Right cardiac atrium (tissue), 5 donors: ENCODE measurements around the gene PRDM11. TPM values are rescaled to one million over a fixed set of nuclear protein-coding genes. Genes with fewer than 3 reads are reported as not detected.
A peak's percentile ranks its signal among the peaks of the same experiment; 100 is the strongest.

Source experiments
- ATAC-seq, 2 donors: fragments of 200-7000 bp; cut with Tn5 transposase; one replicate each; pipeline versions ENCODE4 v1.8.0 to v1.9.1; 2020; ENCODE audit warnings: moderate library complexity in 2 of 2, mild to moderate bottlenecking in 1 of 2
- DNase-seq, 3 donors: peaks; one replicate each; pipeline ENCODE4 v3.0.0-alpha.2; 2020
- H3K27ac ChIP-seq: one replicate; pipeline ENCODE4 v1.5.1; 2013; ENCODE audit warnings: mild to moderate bottlenecking, low read length, control low read depth, moderate library complexity
- H3K27me3 ChIP-seq: one replicate; pipeline ENCODE4 v1.6.1; 2013; ENCODE audit not compliant: control insufficient read depth, insufficient read depth
- H3K4me1 ChIP-seq: one replicate; pipeline ENCODE4 v1.6.1; 2013; ENCODE audit warnings: low read length; ENCODE audit not compliant: control insufficient read depth, insufficient read depth
- H3K4me3 ChIP-seq: one replicate; pipeline ENCODE4 v1.5.1; 2013; ENCODE audit warnings: low read length, control low read depth
- H3K9me3 ChIP-seq: one replicate; pipeline ENCODE4 v1.6.1; 2013; ENCODE audit warnings: low read length; ENCODE audit not compliant: control insufficient read depth
- WGBS: extraction: QIAGEN DNeasy Blood & Tissue Kit; methylation state at CpG from one replicate; pipeline ENCODE4 v1.1.7; 2013; 5-methylcytosine and 5-hydroxymethylcytosine counted together
- intact Hi-C, 4 donors: fragments of 100-400 bp; cut with DNase I; formaldehyde crosslinking; loops; one replicate each; pipeline versions ENCODE4 v1.11.0 to v1.14.0; 2022 to 2023
- polyA plus RNA-seq: library from polyadenylated mRNA; stranded (reverse); fragments of 200-250 nt; gene quantifications from one replicate; pipeline ENCODE4 v1.2.3, GENCODE V29; 2013
- total RNA-seq, 4 donors: library from RNA; stranded (reverse); fragmentation: NEBNext Ultra II Directional; extraction: Animal tissue kit (Norgen Biotek cat#: 25700); gene quantifications; one replicate each; pipeline ENCODE4 v1.2.1, GENCODE V29; 2021
- donor health status: healthy with polysubstance abuse.
- donor health status: DM: no; HTN: yes; CAD: no.
- donor health status: DM: no; HTN: no; CAD: no.
- donor health status: DM: no; HTN: yes; CAD: no; lungs with severe emphysema.
- donor health status: DM: yes; HTN: yes; CAD: no.

The PRDM11 gene
- total and polyA plus RNA-seq, 5 donors = 9.5 to 33.9 (median 28.7) TPM

DNA sequence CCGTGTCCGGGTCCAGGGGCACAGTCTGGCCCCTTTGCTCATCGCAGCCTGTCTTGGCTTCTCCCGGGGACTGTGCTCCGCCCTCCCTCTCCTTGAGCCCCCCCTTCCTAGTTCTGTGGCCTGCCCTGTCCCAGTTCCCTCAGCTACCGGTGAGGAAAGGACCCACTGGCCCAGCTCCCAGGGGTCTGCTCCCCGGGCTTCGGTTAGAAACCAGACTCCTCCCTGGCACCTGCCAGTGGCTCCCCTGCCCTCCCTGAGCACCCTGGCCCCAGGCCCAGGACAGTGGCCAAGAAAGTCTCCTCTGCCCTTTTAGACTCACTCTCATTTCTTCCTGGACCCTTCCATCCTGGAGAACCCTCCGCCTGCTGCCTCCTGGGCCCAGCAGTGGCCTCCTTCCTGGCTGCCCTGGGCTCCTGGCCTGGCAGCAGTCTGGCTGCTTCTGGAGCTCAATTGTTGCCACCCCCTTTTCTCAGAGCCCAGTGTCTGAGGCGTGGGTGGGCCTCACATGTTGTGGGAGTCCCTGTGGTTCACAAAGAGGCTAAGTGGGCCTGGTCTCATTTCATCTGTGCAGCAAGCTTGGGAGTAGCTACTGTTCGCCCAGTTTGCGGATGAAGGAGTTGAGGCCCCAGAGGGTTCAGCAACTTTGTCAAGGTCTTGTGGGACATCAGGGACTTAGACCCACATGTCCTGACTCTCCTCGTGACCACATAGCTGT is 12.6 kb downstream of the PRDM11 start:
- no peak overlapping the region for H3K4me3 ChIP-seq
- peak overlapping the region; percentile 61 for H3K27ac ChIP-seq
- DNase-seq = peak in 2 of 3 donors; percentile 67 to 78
- peaks cover 25% of the 10 kb centered on the region for H3K4me1 ChIP-seq
- peak; percentile 6 to 11 for ATAC-seq
- WGBS = 54% methylated on average over 13 of the region's 13 CpGs
- H3K9me3 ChIP-seq = no peaks in the 10 kb centered on the region
- intact Hi-C loops = no loop called here
- no peaks in the 10 kb centered on the region for H3K27me3 ChIP-seq

DNA sequence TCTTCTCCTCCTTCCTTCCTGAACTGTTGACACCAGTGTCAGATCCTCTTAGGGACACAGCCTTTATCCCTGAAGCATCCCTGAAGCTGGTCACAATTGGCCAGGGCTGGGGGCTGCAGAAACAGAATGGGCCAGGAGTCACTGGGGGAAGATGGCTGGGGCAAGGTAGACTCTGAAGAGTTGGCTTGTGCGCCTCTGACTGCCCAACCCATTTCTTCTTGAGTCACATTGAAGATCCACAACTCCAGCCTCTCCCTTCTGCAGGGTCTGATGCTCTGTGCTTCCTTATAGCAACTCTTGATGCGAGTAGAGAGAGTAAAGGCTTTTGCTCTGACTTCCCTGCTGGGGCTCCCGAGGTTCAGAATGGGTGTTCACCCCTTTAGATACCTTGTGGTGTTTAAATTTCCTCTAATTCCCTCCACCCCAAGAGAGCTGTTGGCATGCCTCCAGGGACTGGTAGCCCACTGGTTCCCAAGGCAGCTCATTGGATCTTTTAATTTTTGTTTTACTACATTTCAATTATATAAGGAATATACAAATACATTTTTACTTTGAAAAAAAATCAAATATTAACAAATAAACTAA is 13.4 kb downstream of the PRDM11 start:
- H3K27me3 ChIP-seq = no peaks in the 10 kb centered on the region
- intact Hi-C loops = no loop called here
- no peak for ATAC-seq
- no peak for DNase-seq
- H3K9me3 ChIP-seq = no peaks in the 10 kb centered on the region
- peaks cover 19% of the 10 kb centered on the region for H3K4me1 ChIP-seq
- WGBS = 88% methylated on average over 3 of the region's 3 CpGs
- H3K4me3 ChIP-seq = no peak overlapping the region
- H3K27ac ChIP-seq = no peak overlapping the region

DNA sequence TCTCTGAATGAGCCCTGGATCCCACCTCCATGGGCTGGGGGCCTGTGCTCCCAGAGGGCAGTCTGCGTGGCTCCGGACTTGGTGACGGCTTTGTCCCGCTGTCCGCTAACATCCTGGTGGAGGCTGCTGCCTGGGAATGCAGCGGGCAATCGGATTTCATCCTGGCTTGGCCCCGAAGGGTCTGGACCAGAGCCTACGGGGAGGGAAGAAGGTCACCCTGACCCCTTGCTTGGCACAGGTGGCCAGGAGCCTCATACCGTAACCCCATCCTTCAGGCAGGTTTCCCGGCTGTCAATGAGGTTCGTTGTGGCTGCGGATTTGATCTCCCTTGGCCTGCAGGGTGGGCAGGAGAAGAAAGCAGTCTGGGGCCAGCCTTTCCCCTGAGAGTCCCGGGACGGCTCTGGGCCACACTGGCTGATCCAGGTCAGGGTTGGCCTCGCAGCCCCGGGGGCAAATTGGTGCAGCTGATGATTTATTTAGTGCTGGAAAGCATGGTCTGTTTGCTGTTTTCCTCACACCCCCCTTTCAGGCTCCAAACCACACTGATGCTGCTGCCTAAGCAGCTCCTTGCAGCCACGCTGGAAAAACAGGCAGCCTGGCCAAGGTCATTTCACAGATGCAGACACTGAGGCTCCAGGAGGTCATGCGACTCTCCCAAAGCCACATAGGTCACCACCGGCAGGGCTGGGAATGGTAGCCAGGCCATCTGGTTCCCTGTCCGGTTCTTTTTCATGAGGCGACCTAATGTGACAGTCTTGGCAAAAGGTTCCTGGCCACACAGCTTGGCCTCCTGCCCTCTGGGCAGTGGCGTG is 15.0 kb downstream of the PRDM11 start:
- intact Hi-C loops = no loop called here
- peak overlapping the region; percentile 37 for H3K27ac ChIP-seq
- DNase-seq (peak; percentile 42 to 85 (median 83)), ATAC-seq (peak; percentile 5 to 23)
- no peak overlapping the region for H3K4me3 ChIP-seq
- H3K27me3 ChIP-seq = no peaks in the 10 kb centered on the region
- H3K9me3 ChIP-seq = no peaks in the 10 kb centered on the region
- 41% methylated on average over 23 of the region's 23 CpGs for WGBS
- H3K4me1 ChIP-seq = peaks cover 16% of the 10 kb centered on the region

DNA sequence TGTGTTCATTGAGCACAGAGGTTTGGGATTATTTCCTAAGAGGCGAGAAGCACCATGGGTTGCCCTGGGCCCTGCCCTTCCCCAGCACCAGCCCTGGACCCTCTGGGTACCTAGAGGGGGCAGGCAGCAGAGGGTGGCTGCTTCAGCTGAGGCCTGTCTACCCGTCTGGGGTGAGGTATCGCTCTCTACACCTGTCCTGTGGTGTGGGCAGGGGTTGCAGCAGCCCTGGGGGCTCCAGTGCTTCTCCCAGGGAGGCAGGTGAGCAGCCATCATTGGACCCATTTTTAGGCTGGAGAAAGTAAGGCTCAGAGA is 15.6 kb downstream of the PRDM11 start:
- Histone ChIP-seq H3K4me1 (peaks cover 13% of the 10 kb centered on the region), H3K9me3 (no peaks in the 10 kb centered on the region), H3K27me3 (no peaks in the 10 kb centered on the region), H3K4me3 (no peak overlapping the region), H3K27ac (peak overlapping the region; percentile 13)
- WGBS = 62% methylated on average over 3 of the region's 3 CpGs
- ATAC-seq = peak; percentile 9 to 15
- DNase-seq = no peak
- intact Hi-C loops = no loop called here

DNA sequence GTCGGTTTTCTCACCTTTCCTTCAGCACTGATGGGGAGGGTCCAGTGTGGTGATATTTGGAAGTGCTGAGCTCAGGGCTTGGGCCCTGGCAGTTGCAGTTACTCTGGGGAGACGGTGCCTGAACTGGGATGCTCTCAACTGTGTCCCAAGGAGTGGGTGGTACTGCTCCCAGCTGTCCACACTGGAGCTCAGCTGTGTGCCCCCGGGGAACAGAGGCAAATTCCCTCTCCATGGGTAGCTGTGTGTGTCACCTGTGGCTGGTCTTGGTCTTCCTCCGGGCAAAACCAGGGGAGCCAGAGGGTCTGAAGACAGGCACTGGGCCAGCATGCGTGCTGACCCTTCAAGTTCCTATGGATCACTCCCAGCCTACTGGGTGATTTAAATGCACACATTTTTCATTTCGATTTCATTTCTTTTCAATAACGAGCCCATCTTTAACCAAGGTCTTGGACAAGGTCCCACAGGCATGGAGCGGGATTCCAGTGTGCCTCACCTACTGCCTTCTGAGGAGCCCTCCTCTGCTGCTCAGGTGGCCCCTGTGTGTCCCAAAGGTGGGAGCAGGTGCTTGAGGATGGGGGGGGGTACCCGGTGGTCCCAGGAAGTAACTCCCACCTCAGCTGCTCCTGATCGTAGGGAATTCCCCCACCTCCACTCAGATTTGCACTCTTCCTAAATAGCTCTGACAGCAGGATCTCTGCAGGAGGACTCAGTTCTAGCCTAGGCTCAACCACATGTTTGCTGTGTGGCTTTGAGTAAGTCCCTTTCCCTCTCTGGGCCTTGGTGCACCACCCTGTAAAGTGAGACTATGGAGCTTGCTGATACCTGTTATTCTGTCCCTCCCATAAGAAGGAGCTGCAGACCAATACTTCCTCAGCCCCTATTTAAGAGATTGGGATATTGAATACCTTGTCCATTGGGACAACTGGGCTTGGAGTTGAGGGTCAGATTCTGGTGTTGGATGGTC is 16.8 kb downstream of the PRDM11 start:
- H3K4me1 ChIP-seq = peaks cover 4% of the 10 kb centered on the region
- ATAC-seq = no peak
- WGBS = 77% methylated on average over 10 of the region's 10 CpGs

DNA sequence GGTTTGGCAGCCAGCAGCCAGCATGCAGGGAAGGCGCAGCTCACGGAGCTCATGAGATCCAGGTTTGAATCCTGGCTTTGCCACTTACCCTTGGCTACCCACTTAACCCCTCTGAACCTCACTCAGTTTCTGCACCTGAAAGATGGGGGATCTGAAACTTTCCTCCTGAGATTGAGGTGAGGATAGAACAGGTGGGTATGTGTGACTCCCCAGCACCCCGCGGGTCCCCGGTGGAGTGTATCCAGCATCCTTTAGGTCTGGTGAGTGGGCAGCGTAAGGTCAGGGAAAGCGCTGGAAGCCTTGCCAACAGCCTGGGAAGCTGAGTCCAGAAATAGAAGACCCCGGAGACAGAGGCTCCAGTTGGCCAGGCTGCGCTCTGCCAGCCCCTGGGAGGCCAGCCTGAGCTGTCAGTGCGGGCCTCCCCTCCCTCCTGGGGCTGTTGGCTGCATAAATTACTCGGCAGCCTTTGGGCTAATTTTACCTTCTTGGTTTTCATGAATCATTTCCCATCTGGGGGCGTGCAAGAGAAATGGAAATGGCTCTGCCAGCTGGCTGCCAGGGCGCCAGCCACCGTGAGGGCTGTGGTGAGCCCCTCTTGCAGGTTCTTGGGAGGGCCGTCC is 17.6 kb downstream of the PRDM11 start:
- intact Hi-C loops = no loop called here
- DNase-seq = peak in 1 of 3 donors; percentile 59
- no peaks in the 10 kb centered on the region for H3K9me3 ChIP-seq
- WGBS = 46% methylated on average over 15 of the region's 15 CpGs
- H3K27me3 ChIP-seq = no peaks in the 10 kb centered on the region
- peak; percentile 30 to 45 for ATAC-seq
- peaks cover 2% of the 10 kb centered on the region for H3K4me1 ChIP-seq
- no peak overlapping the region for H3K27ac ChIP-seq
- no peak overlapping the region for H3K4me3 ChIP-seq

More for the DNA sequence above, 16.8 kb downstream of the PRDM11 start:
- Histone ChIP-seq H3K9me3 (no peaks in the 10 kb centered on the region), H3K27me3 (no peaks in the 10 kb centered on the region), H3K27ac (no peak overlapping the region), H3K4me3 (no peak overlapping the region)
- no peak for DNase-seq
- intact Hi-C loops = no loop called here

DNA sequence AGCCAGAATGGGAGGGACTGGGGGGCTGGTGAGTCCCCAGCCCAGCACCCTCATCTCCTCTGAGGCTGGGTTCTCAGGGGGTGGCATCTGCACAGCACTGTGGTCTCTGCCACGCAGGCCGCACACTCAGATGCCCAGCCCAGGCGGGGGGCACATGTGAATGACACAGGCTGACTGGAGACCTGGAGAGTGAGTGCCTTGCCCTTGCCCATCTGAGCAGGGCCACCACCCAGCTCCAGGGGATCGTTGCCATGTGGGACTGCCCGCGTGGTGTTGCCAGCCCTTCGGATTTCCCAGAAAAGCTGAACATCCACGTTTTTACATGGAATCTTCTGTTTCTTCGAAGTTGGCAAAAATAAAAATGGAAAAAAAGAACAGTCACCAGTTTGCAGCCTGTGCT is 18.9 kb downstream of the PRDM11 start:
- Histone ChIP-seq H3K4me1 (peaks cover 5% of the 10 kb centered on the region), H3K9me3 (no peaks in the 10 kb centered on the region), H3K27ac (no peak overlapping the region), H3K27me3 (no peaks in the 10 kb centered on the region), H3K4me3 (no peak overlapping the region)
- DNase-seq (no peak), ATAC-seq (no peak)
- 85% methylated on average over 9 of the region's 9 CpGs for WGBS
- intact Hi-C loops = no loop called here

DNA sequence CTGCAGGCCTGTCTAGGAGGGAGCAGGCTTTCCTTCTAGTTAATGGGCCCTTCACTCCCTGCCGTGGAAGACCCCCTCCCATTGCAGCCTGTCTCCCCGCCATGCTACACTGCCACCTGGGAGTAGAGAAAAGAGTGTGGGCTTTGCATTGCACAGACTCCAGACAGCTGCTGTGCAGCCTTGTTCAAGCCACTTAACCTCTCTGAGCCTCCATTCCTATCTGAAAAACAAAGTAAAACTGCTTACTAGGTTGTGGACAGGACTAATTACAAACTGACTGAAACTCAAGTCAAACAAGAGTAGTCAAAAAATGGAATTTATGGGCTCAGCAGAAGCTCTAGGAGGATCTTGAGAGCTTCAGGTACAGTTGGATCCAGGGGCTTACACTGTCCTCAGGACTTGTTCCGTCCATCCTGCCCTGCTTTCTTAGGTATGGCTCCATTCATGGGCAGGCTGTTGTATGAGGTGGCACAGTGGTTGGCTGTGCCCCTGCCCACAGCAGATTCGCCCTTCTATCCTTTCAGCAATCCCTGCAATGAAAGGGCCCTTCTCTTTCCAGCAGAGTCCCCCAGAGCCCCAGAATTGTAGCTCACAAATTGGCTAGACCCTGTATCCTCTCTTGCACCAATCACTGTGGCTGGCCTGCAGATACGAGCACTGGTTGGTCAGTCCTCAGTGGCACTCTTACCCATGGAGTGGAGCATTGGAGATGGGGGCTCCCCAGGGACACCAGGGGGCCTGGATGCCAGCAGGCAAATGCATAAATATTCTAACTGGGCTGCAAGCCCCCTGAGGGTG is 19.6 kb downstream of the PRDM11 start:
- WGBS = 89% methylated on average over 5 of the region's 5 CpGs
- Histone ChIP-seq H3K9me3 (no peaks in the 10 kb centered on the region), H3K27me3 (no peaks in the 10 kb centered on the region), H3K27ac (no peak overlapping the region), H3K4me1 (peaks cover 9% of the 10 kb centered on the region), H3K4me3 (no peak overlapping the region)
- no peak for DNase-seq
- no peak for ATAC-seq
- intact Hi-C loops = no loop called here

DNA sequence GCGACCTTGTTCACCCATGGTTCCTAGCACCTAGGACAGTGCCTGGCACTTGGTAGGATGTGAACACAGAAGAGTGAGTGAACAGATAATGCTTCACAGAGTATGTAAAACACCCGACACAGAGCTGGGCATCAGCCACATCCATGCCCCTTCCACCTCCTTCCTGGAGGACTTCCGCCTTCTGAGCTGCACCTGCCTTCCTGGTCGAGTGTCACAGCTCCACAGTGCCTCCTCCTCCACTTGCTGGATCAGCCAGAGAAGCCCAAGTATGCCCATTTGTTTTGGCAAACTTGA is 20.1 kb downstream of the PRDM11 start:
- intact Hi-C loops = no loop called here
- DNase-seq (no peak), ATAC-seq (no peak)
- Histone ChIP-seq H3K9me3 (no peaks in the 10 kb centered on the region), H3K27me3 (no peaks in the 10 kb centered on the region), H3K27ac (no peak overlapping the region), H3K4me3 (no peak overlapping the region), H3K4me1 (peaks cover 12% of the 10 kb centered on the region)
- 80% methylated on average over 4 of the region's 4 CpGs for WGBS

DNA sequence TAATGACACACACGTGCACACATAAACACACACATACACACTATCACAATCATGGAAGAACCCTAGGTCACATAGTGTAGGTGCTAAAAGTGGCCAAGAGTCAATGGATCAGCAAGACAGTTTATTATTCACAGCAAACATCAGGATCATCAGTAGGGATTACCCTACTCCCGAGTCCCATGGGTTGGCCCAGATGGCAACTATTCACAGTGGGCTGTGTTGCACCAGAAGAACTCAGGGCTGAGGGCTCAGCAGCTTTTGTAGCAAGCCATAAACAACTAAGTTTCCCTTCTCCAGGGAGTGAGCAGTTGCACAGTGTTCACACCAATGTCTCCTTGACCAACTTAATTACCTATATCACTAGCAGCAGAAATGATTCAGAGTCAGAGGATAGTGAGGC is 20.8 kb downstream of the PRDM11 start:
- DNase-seq (no peak), ATAC-seq (no peak)
- intact Hi-C loops = no loop called here
- H3K27me3 ChIP-seq = no peaks in the 10 kb centered on the region
- no peak overlapping the region for H3K27ac ChIP-seq
- no peaks in the 10 kb centered on the region for H3K9me3 ChIP-seq
- 91% methylated on average over 2 of the region's 2 CpGs for WGBS
- H3K4me3 ChIP-seq = no peak overlapping the region
- peaks cover 13% of the 10 kb centered on the region for H3K4me1 ChIP-seq
